ENCODE results near the gene PLPP3. TPM values are rescaled to one million over a fixed set of nuclear protein-coding genes. Genes with fewer than 3 reads are reported as not detected.

PLPP3 gene
- total RNA-seq, 1 donor from 2014 or later: 112 TPM

DNA sequence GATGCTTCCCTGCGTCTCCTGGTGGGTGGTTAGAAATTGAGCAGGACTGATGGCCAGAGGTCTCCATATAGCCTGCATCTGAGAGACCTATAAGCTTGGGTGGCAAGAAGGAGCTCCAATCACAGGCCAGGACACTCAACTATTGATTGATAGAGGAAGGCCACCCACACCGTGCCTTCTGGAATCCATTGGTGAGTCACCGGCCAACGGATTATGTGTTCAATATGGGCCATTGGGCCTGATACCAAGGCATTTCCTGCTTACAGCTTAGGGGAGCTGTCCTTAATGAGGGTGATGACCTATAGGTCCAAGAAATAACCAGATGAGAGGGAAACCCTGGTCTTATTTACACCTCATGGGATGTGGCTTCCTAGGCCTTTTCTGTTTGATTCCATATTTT is 115.1 kb downstream of the PLPP3 start:
- DNase-seq (ENCODE audit: low spot score): no peak

- no peak for DNase-seq (ENCODE audit: low spot score)
Observed at GRCh38 chr1:56463376-56463775, 116.0 kb downstream of the PLPP3 start.

GRCh38 chr1:56462209-56462608 is 117.2 kb downstream of the PLPP3 start:
- no peak for DNase-seq (ENCODE audit: low spot score)

- no peak for DNase-seq (ENCODE audit: low spot score)
Observed at GRCh38 chr1:56461158-56462127, 117.9 kb downstream of the PLPP3 start.

GRCh38 chr1:56459260-56459659 is 120.1 kb downstream of the PLPP3 start:
- DNase-seq (ENCODE audit: low spot score): no peak

DNA sequence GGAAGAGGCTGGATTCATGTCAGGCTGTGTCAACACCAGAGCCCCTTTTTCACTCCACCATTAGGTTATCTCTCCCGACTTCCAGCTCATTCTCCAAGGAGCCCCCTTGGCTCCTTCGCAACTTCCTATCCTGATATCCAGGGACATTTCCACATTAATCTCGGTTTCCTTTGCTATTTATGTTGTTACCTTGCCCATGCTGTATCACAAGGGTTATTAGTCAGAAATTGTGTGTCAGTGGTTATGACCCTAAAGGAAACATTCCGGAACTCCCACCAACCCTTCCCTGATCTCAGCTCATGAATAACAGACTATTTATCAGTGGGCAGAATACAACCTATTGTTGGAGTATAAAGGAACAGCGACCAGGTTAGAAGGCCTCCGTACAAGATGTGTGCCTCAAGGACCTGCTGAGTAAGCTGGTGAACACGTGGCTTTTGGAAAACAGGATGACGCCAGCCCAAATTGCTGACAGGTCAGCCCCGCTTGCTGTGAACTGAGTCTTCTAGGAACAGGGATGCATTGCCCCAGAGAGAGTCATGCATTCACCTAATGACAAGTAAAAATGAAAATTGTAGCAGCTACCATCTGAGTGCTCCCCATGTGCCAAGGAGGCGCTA is 121.5 kb downstream of the PLPP3 start:
- no peak for DNase-seq (ENCODE audit: low spot score)

DNA sequence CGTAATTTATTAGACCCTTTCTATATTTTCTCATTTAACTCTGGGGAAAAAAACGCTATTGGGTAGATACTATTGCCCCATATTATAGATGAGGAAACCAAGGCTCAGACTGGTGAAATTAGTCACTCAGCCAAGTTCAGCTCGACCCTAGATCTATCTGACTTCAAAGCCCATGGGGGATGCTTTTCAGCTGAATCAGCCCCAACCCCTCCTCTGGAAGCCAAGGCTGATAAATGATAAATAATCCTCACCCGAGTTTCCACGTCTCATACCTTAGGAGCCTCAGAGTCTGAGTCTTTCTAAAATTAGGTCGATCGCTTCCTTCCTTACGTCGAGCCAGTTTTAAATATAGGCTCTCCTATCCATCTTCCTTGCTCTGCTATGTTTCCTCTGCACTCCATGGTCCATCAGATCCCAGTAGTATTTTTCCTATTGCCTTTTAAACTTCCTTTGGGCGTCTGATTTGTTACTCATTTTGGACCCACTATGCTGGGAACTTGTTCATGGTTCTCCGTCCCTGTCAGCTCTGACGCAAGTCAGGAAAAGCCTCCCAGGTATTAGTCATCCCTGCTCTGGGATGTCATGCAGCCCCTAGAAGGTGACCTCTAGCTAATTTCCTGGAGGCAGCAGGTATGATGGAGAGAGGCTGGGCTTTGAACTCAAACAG is 122.8 kb downstream of the PLPP3 start:
- no peak for DNase-seq (ENCODE audit: low spot score)

DNA sequence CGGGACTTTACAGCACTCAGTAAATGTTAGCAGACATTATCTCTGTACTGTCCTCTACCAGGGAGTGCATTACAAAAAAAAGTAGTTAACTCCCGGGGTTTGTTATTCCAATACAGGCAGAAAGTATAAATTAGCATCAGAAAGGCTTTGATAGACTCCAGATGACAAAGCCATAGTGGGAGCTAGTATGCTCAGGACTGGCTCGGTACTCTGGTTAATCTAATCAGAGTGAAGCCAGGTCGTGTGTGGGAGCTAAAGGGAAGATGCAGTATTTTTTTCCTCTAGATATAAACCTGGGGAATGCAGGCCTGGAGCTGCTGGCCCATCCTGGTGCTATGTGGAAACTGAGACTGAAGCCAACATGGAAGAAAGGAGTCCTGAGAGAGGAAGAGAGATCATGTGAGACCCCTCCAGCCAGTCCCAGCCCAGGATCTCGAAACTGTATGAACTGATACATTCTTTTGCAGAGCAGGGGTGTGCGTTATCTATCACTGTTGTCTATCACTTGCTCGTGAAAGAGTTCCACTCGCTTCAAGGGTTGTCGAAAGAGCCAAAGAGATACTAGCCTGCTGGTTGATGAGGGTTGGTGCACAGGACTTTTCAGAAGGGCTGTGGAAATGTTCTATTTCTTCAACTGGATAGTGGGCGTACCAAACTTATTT is 125.8 kb downstream of the PLPP3 start:
- DNase-seq (ENCODE audit: low spot score): no peak

- DNase-seq (ENCODE audit: low spot score): no peak
Observed at GRCh38 chr1:56453016-56453415, 126.3 kb downstream of the PLPP3 start.

GRCh38 chr1:56452027-56453011 is 127.0 kb downstream of the PLPP3 start:
- DNase-seq (ENCODE audit: low spot score): no peak

DNA sequence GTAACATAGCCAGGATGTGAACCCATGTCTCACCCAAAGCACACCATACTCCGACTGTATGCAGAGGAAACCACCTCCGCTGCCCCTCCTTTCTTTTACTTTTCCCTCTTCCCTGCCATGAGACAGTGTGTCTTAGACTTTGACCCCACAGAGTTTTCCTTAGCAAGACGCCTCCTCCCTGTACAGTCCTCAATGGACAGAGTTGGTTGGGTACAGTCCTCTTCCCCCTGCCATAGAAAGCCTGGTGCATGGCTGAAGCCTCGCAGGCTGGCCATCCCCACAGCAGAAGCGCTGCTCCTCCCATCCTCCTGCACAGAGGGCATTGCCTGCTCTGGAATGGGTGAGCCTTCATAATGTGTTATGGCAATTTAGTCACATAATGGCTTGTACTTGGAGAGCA is 127.9 kb downstream of the PLPP3 start:
- no peak for DNase-seq (ENCODE audit: low spot score)

- DNase-seq (ENCODE audit: low spot score): no peak
Observed at GRCh38 chr1:56450004-56450666, 129.2 kb downstream of the PLPP3 start.

- DNase-seq (ENCODE audit: low spot score): no peak
Observed at GRCh38 chr1:56448529-56449300, 130.6 kb downstream of the PLPP3 start.

GRCh38 chr1:56447823-56448222 is 131.5 kb downstream of the PLPP3 start:
- DNase-seq (ENCODE audit: low spot score): no peak

DNA sequence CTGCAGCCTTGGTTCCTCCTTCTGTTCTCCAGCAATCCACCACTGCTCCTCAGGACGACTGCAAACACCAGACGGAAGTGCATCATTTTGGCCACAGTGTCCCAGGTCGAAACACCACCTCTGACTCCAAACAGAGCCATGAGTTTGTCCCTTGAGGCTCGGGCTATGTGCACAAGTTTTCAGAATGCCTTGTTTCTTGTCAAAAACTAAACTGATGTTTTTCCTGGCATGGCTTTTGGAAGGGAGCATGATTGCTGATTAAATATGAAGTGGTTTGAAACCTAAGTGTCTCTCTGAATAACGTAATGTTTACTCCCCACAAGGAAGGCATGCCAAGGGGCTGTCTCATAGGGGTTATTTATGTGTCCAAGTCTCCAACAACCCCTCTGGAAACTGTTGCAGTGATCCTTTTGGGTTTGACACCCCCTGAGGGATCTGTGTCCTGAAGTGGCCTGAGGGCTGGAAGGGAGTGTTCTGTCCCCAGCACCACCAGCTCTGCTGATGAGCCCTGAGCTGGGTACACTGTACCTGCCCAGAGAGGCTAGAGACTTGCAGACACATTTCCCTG is 132.7 kb downstream of the PLPP3 start:
- DNase-seq (ENCODE audit: low spot score): no peak

GRCh38 chr1:56444960-56445646 is 134.3 kb downstream of the PLPP3 start:
- no peak for DNase-seq (ENCODE audit: low spot score)

Measured in mesenteric fat pad (tissue), 1 donor.